Measurements from ENCODE around the gene MARK2.

- TF ChIP-seq CTCF (IDR thresholded peaks at IDR 0.05) = no peak
- TF ChIP-seq POLR2A (IDR thresholded peaks at IDR 0.05) = no peak
Observed at GRCh38 chr11:63917692-63918506, 79.0 kb downstream of the MARK2 start.
